GM23338 (cell line): Measurements from ENCODE around the gene KIF1A. TPM values are rescaled to one million over a fixed set of nuclear protein-coding genes. Genes with fewer than 3 reads are reported as not detected.

Source experiments
- ATAC-seq: fragments of 200-7000 bp; cut with Tn5 transposase; 3 replicates; pipeline ENCODE4 v1.9.1; 2020
- DNase-seq: peaks from one replicate; pipeline ENCODE4 v3.0.0-alpha.2; 2015; ENCODE audit warnings: low spot score
- H2AFZ ChIP-seq: fragments of 200-600 bp; sonication (generic); 2 replicates; pipeline ENCODE4 v1.8.0; 2016; ENCODE audit warnings: antibody characterized with exemption, mild to moderate bottlenecking, moderate library complexity
- H3F3A ChIP-seq: fragments of 200-600 bp; sonication (generic); replicated peaks from 2 replicates; pipeline ENCODE4 v1.8.0; 2017; ENCODE audit warnings: antibody characterized with exemption, mixed run types, low read depth
- H3K27ac ChIP-seq: fragments of 200-600 bp; sonication (generic); 2 replicates; pipeline ENCODE4 v1.6.1; 2016; ENCODE audit warnings: low read depth
- H3K27me3 ChIP-seq: fragments of 200-600 bp; sonication (generic); 2 replicates; pipeline ENCODE4 v1.8.0; 2016; ENCODE audit warnings: mild to moderate bottlenecking, mixed run types, moderate library complexity; ENCODE audit not compliant: insufficient read depth
- H3K36me3 ChIP-seq: fragments of 200-600 bp; sonication (generic); 2 replicates; pipeline ENCODE4 v1.8.0; 2016; ENCODE audit warnings: mild to moderate bottlenecking; ENCODE audit not compliant: insufficient read depth
- H3K4me1 ChIP-seq: fragments of 200-600 bp; sonication (generic); 2 replicates; pipeline ENCODE4 v1.8.0; 2016; ENCODE audit warnings: mild to moderate bottlenecking, moderate library complexity; ENCODE audit not compliant: insufficient read depth
- H3K4me2 ChIP-seq: fragments of 200-600 bp; sonication (generic); 2 replicates; pipeline ENCODE4 v1.7.1; 2017; ENCODE audit warnings: mixed run types
- H3K4me3 ChIP-seq: fragments of 200-600 bp; sonication (generic); 2 replicates; pipeline ENCODE4 v1.6.1; 2016; ENCODE audit warnings: mixed run types
- H3K79me2 ChIP-seq: fragments of 200-600 bp; sonication (generic); replicated peaks from 2 replicates; pipeline ENCODE4 v1.8.0; 2017; ENCODE audit warnings: mild to moderate bottlenecking; ENCODE audit not compliant: insufficient read depth
- H3K9me2 ChIP-seq: fragments of 200-600 bp; sonication (generic); 2 replicates; pipeline ENCODE4 v1.8.0; 2017; ENCODE audit not compliant: insufficient read depth
- H4K20me1 ChIP-seq: fragments of 200-600 bp; sonication (generic); replicated peaks from 2 replicates; pipeline ENCODE4 v1.8.0; 2017; ENCODE audit warnings: mild to moderate bottlenecking; ENCODE audit not compliant: insufficient read depth
- H3K27ac Mint-ChIP-seq: 2 replicates; pipeline ENCODE4 v1.8.0; 2020; ENCODE audit warnings: inconsistent platforms, mild to moderate bottlenecking, moderate library complexity, mixed read lengths
- H3K27me3 Mint-ChIP-seq: 3 replicates; pipeline ENCODE4 v1.8.0; 2022; ENCODE audit warnings: low read depth, mild to moderate bottlenecking, moderate library complexity, mixed read lengths, inconsistent platforms; ENCODE audit not compliant: insufficient read depth, poor library complexity
- H3K36me3 Mint-ChIP-seq: 3 replicates; pipeline ENCODE4 v1.8.0; 2021; ENCODE audit warnings: low read depth, mild to moderate bottlenecking, inconsistent platforms, moderate library complexity, mixed read lengths
- H3K4me1 Mint-ChIP-seq: 3 replicates; pipeline ENCODE4 v1.8.0; 2020; ENCODE audit warnings: mild to moderate bottlenecking, inconsistent platforms, mixed read lengths
- H3K4me3 Mint-ChIP-seq: 3 replicates; pipeline ENCODE4 v1.8.0; 2021; ENCODE audit warnings: moderate library complexity, mild to moderate bottlenecking, inconsistent platforms, mixed read lengths
- H3K9me3 Mint-ChIP-seq: 3 replicates; pipeline ENCODE4 v1.8.0; 2020; ENCODE audit warnings: moderate library complexity, mild to moderate bottlenecking, inconsistent platforms, mixed read lengths
- CREB1 ChIP-seq: fragments of 250-450 bp; sonication (Bioruptor Pico); IDR thresholded peaks from 2 replicates; pipeline ENCODE4 v1.5.0; 2020; ENCODE audit warnings: low read depth, mild to moderate bottlenecking, moderate library complexity
- EZH2 ChIP-seq: fragments of 200-600 bp; sonication (generic); IDR thresholded peaks from one replicate; pipeline ENCODE4 v1.8.0; 2017; ENCODE audit warnings: antibody characterized with exemption, mild to moderate bottlenecking, low read depth; ENCODE audit not compliant: unreplicated experiment
- EZH2phosphoT487 ChIP-seq: fragments of 200-600 bp; sonication (generic); IDR thresholded peaks from one replicate; pipeline ENCODE4 v1.8.1; 2018; ENCODE audit warnings: antibody characterized with exemption; ENCODE audit not compliant: unreplicated experiment
- JUNB ChIP-seq: IDR thresholded peaks from one replicate; pipeline ENCODE4 v1.6.1; 2016; ENCODE audit warnings: antibody characterized with exemption; ENCODE audit not compliant: unreplicated experiment
- NANOG ChIP-seq: IDR thresholded peaks from 2 replicates; pipeline ENCODE4 v1.6.1; 2016; ENCODE audit warnings: antibody characterized with exemption, borderline replicate concordance
- POLR2AphosphoS5 ChIP-seq: IDR thresholded peaks from 2 replicates; pipeline ENCODE4 v1.6.1; 2016; ENCODE audit warnings: antibody characterized with exemption, low read depth
- STAT1 ChIP-seq: IDR thresholded peaks from one replicate; pipeline ENCODE4 v1.6.1; 2016; ENCODE audit warnings: antibody characterized with exemption; ENCODE audit not compliant: unreplicated experiment
- ZNF114 ChIP-seq: fragments of 250-450 bp; sonication (Bioruptor Pico); IDR thresholded peaks from 2 replicates; pipeline ENCODE4 v1.5.0; 2020; ENCODE audit warnings: mild to moderate bottlenecking, moderate library complexity
- ZNF331 ChIP-seq: fragments of 250-450 bp; sonication (Bioruptor Pico); IDR thresholded peaks from 2 replicates; pipeline ENCODE4 v1.5.0; 2020; ENCODE audit warnings: low read depth, mild to moderate bottlenecking, moderate library complexity
- polyA plus RNA-seq: library from polyadenylated mRNA; unstranded; fragments of >200 nt; fragmentation: Nextera tagmentation; extraction: Ambion mirVana; gene quantifications from 2 replicates; pipeline ENCODE4 v1.2.1, GENCODE V29; 2016
- total RNA-seq: library from RNA; depleted of rRNA; stranded (reverse); fragments of >200 nt; shearing (Covaris generic); gene quantifications from 2 replicates; pipeline ENCODE4 v1.2.3, GENCODE V29; 2014
- TF ChIP-seq, protein P1 (sequence below), 2 experiments: fragments of 200-600 bp in 1 of 2; sonication (generic) in 1 of 2; conservative IDR thresholded peaks; 2 replicates each; pipeline versions ENCODE4 v1.5.1 to v1.6.1; 2016 to 2017; ENCODE audit warnings: antibody characterized with exemption in 2 of 2, low read depth in 2 of 2, mild to moderate bottlenecking in 2 of 2, moderate library complexity in 1 of 2
- TF ChIP-seq, protein P2 (sequence below): IDR thresholded peaks from one replicate; pipeline ENCODE4 v1.6.1; 2018; ENCODE audit warnings: antibody characterized with exemption; ENCODE audit not compliant: unreplicated experiment
- TF ChIP-seq, protein P3 (sequence below): fragments of 250-450 bp; sonication (Bioruptor Pico); IDR thresholded peaks from 2 replicates; pipeline ENCODE4 v1.5.0; 2020; ENCODE audit warnings: mild to moderate bottlenecking, moderate library complexity
- TF ChIP-seq, protein P4 (sequence below): IDR thresholded peaks from 2 replicates; pipeline ENCODE4 v1.6.1; 2016; ENCODE audit warnings: antibody characterized with exemption

Gene KIF1A
- total and polyA plus RNA-seq, 2 experiments from 2014 or later: 169 to 214 TPM

- peaks cover 68% of the 10 kb centered on the region for H4K20me1 ChIP-seq
- peaks cover 65% of the 10 kb centered on the region for H3K36me3 Mint-ChIP-seq
- H3K9me3 Mint-ChIP-seq: no peaks in the 10 kb centered on the region
- 0 out of 2 replicates have a peak, but pooled peaks cover 3% of the 10 kb centered on the region for H3F3A ChIP-seq
- ATAC-seq (no peak), DNase-seq (no peak)
- H3K9me2 ChIP-seq: no peaks in the 10 kb centered on the region
- H2AFZ ChIP-seq: no peak overlapping the region
- H3K27me3 Mint-ChIP-seq: peaks cover 10% of the 10 kb centered on the region
- H3K79me2 ChIP-seq: peaks cover 96% of the 10 kb centered on the region
- no peak overlapping the region for H3K4me3 ChIP-seq
- H3K27me3 ChIP-seq: no peaks in the 10 kb centered on the region
- H3K27ac Mint-ChIP-seq: no peak overlapping the region
- H3K4me1 Mint-ChIP-seq: peaks cover 46% of the 10 kb centered on the region
- no peak overlapping the region for H3K4me2 ChIP-seq
- no peak for TF ChIP-seq EZH2
- TF ChIP-seq, protein P1, sequence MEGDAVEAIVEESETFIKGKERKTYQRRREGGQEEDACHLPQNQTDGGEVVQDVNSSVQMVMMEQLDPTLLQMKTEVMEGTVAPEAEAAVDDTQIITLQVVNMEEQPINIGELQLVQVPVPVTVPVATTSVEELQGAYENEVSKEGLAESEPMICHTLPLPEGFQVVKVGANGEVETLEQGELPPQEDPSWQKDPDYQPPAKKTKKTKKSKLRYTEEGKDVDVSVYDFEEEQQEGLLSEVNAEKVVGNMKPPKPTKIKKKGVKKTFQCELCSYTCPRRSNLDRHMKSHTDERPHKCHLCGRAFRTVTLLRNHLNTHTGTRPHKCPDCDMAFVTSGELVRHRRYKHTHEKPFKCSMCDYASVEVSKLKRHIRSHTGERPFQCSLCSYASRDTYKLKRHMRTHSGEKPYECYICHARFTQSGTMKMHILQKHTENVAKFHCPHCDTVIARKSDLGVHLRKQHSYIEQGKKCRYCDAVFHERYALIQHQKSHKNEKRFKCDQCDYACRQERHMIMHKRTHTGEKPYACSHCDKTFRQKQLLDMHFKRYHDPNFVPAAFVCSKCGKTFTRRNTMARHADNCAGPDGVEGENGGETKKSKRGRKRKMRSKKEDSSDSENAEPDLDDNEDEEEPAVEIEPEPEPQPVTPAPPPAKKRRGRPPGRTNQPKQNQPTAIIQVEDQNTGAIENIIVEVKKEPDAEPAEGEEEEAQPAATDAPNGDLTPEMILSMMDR (conservative IDR thresholded peaks at IDR 0.05; ENCODE audit: low read depth in 2 of 2): no peak
- no peak for TF ChIP-seq NANOG
- TF ChIP-seq ZNF331 (CRISPR knock-in tag): no peak
- TF ChIP-seq CREB1 (CRISPR knock-in tag): no peak
- TF ChIP-seq, protein P2, sequence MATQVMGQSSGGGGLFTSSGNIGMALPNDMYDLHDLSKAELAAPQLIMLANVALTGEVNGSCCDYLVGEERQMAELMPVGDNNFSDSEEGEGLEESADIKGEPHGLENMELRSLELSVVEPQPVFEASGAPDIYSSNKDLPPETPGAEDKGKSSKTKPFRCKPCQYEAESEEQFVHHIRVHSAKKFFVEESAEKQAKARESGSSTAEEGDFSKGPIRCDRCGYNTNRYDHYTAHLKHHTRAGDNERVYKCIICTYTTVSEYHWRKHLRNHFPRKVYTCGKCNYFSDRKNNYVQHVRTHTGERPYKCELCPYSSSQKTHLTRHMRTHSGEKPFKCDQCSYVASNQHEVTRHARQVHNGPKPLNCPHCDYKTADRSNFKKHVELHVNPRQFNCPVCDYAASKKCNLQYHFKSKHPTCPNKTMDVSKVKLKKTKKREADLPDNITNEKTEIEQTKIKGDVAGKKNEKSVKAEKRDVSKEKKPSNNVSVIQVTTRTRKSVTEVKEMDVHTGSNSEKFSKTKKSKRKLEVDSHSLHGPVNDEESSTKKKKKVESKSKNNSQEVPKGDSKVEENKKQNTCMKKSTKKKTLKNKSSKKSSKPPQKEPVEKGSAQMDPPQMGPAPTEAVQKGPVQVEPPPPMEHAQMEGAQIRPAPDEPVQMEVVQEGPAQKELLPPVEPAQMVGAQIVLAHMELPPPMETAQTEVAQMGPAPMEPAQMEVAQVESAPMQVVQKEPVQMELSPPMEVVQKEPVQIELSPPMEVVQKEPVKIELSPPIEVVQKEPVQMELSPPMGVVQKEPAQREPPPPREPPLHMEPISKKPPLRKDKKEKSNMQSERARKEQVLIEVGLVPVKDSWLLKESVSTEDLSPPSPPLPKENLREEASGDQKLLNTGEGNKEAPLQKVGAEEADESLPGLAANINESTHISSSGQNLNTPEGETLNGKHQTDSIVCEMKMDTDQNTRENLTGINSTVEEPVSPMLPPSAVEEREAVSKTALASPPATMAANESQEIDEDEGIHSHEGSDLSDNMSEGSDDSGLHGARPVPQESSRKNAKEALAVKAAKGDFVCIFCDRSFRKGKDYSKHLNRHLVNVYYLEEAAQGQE: no peak
- TF ChIP-seq EZH2phosphoT487: no peak
- TF ChIP-seq, protein P3, sequence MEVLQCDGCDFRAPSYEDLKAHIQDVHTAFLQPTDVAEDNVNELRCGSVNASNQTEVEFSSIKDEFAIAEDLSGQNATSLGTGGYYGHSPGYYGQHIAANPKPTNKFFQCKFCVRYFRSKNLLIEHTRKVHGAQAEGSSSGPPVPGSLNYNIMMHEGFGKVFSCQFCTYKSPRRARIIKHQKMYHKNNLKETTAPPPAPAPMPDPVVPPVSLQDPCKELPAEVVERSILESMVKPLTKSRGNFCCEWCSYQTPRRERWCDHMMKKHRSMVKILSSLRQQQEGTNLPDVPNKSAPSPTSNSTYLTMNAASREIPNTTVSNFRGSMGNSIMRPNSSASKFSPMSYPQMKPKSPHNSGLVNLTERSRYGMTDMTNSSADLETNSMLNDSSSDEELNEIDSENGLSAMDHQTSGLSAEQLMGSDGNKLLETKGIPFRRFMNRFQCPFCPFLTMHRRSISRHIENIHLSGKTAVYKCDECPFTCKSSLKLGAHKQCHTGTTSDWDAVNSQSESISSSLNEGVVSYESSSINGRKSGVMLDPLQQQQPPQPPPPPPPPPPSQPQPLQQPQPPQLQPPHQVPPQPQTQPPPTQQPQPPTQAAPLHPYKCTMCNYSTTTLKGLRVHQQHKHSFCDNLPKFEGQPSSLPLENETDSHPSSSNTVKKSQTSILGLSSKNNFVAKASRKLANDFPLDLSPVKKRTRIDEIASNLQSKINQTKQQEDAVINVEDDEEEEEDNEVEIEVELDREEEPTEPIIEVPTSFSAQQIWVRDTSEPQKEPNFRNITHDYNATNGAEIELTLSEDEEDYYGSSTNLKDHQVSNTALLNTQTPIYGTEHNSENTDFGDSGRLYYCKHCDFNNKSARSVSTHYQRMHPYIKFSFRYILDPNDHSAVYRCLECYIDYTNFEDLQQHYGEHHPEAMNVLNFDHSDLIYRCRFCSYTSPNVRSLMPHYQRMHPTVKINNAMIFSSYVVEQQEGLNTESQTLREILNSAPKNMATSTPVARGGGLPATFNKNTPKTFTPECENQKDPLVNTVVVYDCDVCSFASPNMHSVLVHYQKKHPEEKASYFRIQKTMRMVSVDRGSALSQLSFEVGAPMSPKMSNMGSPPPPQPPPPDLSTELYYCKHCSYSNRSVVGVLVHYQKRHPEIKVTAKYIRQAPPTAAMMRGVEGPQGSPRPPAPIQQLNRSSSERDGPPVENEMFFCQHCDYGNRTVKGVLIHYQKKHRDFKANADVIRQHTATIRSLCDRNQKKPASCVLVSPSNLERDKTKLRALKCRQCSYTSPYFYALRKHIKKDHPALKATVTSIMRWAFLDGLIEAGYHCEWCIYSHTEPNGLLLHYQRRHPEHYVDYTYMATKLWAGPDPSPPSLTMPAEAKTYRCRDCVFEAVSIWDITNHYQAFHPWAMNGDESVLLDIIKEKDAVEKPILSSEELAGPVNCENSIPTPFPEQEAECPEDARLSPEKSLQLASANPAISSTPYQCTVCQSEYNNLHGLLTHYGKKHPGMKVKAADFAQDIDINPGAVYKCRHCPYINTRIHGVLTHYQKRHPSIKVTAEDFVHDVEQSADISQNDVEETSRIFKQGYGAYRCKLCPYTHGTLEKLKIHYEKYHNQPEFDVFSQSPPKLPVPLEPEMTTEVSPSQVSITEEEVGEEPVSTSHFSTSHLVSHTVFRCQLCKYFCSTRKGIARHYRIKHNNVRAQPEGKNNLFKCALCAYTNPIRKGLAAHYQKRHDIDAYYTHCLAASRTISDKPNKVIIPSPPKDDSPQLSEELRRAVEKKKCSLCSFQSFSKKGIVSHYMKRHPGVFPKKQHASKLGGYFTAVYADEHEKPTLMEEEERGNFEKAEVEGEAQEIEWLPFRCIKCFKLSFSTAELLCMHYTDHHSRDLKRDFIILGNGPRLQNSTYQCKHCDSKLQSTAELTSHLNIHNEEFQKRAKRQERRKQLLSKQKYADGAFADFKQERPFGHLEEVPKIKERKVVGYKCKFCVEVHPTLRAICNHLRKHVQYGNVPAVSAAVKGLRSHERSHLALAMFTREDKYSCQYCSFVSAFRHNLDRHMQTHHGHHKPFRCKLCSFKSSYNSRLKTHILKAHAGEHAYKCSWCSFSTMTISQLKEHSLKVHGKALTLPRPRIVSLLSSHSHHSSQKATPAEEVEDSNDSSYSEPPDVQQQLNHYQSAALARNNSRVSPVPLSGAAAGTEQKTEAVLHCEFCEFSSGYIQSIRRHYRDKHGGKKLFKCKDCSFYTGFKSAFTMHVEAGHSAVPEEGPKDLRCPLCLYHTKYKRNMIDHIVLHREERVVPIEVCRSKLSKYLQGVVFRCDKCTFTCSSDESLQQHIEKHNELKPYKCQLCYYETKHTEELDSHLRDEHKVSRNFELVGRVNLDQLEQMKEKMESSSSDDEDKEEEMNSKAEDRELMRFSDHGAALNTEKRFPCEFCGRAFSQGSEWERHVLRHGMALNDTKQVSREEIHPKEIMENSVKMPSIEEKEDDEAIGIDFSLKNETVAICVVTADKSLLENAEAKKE (CRISPR knock-in tag): no peak
- TF ChIP-seq JUNB: no peak
- TF ChIP-seq POLR2AphosphoS5: no peak
- no peak for TF ChIP-seq STAT1
- TF ChIP-seq, protein P4, sequence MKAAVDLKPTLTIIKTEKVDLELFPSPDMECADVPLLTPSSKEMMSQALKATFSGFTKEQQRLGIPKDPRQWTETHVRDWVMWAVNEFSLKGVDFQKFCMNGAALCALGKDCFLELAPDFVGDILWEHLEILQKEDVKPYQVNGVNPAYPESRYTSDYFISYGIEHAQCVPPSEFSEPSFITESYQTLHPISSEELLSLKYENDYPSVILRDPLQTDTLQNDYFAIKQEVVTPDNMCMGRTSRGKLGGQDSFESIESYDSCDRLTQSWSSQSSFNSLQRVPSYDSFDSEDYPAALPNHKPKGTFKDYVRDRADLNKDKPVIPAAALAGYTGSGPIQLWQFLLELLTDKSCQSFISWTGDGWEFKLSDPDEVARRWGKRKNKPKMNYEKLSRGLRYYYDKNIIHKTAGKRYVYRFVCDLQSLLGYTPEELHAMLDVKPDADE: no peak
- no peak for TF ChIP-seq ZNF114
- peaks cover 9% of the 10 kb centered on the region; the same call in 1 of the 2 replicates for H3K36me3 ChIP-seq
- no peak overlapping the region for H3K4me3 Mint-ChIP-seq
- no peak overlapping the region for H3K27ac ChIP-seq
- no peaks in the 10 kb centered on the region for H3K4me1 ChIP-seq
Measured at GRCh38 chr2:240797500-240797895, 22.5 kb downstream of the KIF1A start.
